Measurements from ENCODE around the gene IL25. TPM values are rescaled to one million over a fixed set of nuclear protein-coding genes. Genes with fewer than 3 reads are reported as not detected.
"Not testable (repeated sequence)": the region's sequence is repeated elsewhere in the genome, so short reads cannot be mapped to it uniquely, and the experiment has no call there.

The IL25 gene
- total RNA-seq, 1 experiment from 2014 or later, result not detected

DNA sequence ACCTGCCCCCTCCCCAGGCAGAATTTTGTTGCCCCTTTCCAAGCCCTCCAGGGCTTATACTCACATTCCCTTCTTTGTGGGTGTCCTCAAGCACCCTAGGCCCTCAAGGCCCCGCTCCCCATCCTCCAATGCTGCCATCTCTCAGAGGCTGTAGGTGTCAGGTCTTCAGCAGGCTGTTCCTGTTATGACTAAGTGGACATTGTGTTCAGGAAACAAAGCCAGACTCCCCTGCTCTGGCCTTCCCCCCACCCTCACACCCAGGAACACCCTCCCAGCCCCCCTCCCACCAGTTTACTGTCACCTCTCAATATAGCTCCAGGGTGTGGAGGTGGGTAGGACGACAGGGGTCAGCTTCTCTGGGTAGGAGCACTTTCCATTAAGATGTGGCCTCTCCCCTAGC, 36.9 kb downstream of the IL25 start:
- no peak for DNase-seq (ENCODE audit: low read depth)

DNA sequence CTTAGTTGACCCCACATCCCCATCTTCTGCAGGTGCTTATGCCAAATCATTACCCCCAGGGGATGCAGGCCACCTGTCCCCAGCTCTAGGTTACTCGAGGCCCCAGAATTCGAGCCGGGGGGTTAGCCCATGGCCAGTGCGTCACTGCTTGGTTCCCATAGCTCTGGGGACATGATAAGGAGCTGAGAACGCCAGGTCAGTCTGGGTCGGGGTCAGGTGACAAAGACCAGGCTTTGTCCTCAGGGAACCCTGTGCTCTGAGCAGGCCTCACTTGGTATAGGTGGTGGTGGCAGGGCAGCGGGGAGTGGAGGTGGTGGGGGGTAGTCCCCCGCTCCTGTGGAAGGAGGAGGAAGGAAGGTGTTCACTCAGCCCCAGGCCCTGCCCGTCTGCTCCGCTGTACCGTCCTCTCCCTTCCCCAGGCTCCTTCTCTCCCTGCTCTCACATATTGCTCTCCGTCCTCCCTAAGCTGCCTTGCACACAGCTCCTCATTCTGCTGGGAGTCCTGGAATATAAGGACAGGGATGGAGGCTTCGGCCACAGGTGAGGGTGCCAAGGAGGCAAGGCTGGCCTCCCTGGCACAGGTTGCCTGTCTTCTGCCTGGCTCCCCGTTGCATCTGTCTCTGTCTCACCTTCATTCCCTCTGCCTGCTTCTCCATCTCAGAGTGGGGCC, 37.5 kb downstream of the IL25 start:
- no peak for DNase-seq (ENCODE audit: low read depth)

DNA sequence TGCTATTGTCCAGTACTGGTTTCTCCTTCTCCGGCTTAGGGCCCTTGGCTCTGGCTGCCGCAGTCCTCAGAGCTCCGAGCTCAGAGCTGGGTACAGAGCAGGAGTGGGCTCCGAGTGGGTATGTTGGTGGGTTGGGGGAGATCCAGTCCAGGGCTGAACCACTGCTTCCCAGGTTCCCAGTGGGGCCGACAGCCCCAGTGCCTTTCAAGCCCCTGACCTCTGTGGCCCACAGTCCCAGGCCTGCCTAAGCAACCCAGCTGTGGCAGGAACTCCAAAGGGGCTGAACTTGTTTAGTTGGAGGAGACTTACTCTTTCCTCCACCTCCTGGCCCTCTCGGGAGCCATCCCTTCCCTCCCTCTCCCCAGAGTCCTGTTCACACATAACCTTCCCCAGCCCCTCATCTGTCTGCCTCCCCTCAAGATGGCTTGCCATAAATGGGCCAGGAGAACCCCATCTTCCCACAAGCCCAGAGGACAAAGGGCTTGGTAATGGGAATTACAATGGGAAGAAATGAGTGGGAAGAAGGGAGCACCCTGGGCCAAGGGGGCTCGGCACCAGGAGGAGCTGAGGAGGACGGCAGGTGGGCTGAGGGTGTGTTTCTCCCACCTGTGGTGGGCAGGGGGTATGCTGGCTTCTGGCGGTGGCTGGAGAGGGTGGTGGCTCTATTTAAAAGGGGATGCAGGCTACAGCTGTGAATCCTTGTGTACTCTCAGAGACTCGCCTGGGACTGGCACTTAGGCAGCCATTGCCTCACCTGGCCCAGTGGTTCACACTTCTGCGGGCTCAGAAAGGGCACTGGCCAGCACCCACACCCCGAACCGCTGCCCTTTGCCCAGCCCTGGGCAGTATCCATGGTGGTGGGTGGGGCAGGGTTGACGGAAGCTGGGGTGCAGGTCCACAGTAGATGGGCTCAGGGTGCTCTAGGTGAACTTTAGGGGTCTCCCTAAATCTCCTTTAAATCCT, 39.2 kb downstream of the IL25 start:
- DNase-seq (ENCODE audit: low read depth), result no peak

DNA sequence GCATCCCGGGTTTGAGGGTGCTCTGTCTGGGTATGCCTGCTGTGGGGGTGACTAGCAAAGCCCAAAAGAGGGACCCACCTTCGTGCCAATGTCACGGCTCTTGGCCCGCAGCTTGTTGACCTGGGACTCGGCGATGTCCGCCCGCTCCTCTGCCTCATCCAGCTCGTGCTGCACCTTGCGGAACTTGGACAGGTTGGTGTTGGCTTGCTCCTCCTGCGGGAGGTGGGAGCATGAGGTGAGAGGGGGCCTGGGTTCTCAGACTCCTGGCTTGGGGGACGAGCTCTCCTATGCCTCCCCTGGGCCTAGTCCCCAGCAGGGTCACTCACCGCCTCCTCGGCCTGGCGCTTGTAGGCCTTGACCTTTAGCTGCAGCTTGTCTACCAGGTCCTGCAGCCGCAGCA, 41.1 kb downstream of the IL25 start:
- DNase-seq (ENCODE audit: low read depth), result no peak

DNA sequence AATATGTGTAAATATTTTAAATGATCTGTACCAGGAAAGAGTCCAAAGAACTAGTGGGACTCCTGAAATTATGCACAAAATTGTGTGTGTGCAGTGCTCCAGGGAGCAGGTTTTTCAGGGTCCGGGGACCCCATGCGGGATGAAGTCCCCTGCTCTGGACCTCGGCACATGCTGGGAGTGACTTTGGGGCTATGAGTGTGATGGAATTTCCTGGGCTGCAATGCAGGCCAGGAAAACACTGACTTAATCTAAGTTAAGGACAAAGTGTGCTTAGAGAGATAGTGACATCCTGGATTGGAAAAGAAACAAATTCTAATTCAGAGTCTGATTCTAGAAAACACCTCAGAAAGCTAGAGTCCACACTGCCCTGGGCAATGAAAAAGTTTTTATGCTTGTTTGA, 41.6 kb downstream of the IL25 start:
- no peak for DNase-seq (ENCODE audit: low read depth)

DNA sequence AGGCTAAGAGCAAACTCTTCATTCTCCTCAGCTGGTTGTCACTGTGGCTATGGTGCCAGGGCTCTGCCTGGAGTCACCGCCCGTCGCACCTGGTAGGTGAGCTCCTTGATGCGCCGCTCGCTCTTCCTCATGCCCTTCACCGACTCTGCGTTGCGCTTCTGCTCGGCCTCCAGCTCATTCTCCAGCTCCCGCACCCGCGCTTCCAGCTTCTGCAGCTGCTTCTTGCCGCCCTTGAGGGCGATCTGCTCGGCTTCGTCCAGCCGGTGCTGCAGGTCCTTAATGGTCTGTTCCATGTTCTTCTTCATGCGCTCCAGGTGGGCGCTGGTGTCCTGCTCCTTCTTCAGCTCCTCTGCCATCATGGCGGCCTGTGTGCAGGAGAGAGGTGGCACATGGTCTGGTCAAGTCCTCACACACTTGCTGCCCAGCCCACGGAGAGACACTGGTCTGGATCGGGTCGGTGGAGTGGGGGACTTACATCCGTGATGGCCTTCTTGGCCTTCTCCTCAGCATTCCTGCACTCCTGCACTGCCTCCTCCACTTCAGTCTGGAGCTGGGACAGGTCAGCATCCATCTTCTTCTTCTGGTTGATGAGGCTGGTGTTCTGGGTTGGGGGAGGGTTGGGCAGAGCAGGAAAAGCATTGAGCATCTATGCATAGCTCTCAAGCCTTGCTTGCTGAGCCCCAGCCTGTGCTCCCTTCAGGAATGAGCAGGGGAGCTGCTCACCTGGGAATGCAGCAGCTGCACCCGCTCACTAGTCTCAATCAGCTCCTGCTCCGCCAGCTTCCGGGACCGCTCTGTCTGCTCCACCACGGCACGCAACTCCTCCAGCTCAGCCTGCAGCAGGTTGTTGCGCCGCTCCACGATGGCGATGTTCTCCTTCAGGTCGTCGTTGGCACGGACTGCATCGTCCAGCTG, 42.6 kb downstream of the IL25 start:
- no peak for DNase-seq (ENCODE audit: low read depth)

DNA sequence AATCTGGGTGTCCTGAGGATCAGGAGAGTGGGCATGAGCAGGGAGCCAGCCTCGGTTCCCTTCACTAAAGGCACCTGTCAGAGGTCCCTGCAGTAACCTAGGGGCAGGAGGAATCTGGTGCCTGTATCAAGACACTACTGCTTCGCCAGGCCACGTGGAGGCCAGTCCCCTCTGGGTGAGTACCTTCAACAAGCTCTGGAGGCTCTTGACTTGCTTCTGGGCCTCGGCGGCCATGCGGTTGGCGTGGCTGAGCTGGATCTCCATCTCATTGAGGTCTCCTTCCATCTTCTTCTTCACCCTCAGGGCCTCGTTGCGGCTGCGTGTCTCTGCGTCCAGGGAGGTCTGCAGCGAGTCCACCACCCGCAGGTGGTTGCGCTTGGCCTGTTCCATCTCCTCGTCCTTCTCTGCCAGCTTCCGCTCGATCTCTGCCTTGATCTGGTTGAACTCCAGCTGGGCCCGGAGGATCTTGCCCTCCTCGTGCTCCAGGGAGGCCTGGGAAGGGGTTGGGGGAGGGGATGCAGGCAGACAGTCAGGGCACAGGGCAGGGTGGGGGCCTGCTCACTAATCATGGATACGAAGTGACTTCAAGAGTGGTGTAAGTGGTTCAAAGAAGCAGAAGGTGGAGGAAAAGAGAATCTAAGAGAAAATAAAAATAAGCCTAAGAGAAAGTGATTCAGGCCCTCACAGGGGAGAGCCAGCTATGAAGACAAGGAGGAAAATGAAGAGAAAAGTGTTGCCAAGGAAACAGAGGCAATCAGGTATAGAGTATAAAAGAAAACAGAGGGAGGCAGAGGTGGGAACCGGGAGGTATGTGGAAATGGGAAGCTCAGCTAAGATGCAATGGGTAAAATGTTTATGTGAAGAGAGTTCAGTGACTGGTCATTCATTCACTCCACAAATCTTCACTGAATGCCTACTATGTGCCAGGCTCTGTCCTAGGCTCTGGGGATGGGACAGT, 43.5 kb downstream of the IL25 start:
- DNase-seq (ENCODE audit: low read depth), result no peak

DNA sequence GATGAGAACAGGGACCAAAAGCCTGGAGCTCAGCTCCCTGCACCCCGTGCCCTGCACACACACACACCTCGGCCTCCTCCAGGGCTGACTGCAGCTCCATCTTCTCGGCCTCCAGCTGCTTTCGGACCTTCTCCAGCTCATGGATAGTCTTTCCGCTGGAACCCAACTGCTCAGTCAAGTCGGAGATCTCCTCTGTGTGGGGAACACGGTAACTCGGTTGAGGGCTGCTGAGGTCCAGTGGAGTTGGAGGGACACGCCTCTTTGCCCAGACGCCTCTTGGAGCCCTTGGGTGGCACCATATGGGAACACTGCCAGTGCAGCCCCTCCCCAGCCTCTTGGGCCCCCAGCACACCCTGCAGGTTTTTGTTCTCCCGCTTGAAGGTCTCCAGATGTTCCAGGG, 44.2 kb downstream of the IL25 start:
- DNase-seq (ENCODE audit: low read depth), result no peak

DNA sequence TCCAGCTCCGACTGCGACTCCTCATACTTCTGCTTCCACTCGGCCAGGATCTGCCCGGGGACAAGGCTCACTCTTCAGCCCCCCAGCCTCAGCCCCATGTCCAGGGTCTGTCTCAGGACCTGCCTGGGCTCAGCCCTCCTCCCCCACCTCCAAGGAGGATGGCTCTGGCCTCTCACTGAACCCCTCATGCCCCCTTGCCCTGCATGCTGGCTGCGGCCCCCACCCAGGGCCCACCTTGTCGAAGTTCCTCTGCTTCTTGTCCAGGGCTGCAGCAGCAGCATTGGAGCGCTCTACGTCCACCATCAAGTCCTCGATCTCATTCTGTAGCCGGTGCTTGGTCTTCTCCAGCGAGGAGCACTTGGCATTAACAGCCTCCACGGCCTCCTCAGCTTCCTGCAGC, 44.7 kb downstream of the IL25 start:
- not testable (repeated sequence) for DNase-seq (ENCODE audit: low read depth)

DNA sequence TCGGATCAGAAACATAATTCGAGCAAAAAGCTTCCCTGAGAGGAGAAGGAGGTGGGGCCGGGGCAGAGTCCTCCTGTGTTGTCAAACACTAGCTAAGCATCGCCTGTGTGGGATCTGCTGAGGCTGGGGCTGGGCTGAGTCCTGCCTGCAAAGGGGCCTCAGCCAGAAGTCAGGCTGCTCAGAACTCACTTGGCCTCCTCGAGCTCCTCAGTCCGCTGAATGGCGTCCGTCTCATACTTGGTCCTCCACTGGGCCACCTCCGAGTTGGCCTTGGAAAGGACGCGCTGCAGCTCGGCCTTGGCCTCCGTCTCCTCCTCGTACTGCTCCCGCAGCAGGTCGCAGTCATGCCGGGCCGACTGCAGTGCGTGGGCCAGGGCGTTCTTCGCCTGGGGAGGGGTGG, 45.4 kb downstream of the IL25 start:
- DNase-seq (ENCODE audit: low read depth), result no peak

DNA sequence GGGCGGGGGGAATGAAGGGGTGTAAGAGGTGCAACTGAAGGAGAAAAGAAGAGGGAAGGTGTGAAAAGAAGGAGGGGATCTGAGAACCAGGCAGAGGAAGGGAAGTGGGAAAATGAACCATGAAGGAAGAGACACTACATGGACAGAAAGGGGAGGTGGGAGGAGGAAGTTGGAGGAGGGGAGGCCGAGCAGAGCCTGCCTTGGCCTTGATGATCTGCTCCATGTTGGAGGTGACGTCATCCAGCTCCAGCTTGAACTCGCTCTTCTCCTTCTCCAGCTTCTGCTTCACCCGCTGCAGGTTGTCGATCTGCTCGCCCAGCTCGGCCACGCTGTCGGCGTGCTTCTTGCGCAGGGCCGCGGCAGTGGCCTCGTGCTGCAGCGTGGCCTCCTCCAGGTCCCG, 47.0 kb downstream of the IL25 start:
- not testable (repeated sequence) for DNase-seq (ENCODE audit: low read depth)

DNA sequence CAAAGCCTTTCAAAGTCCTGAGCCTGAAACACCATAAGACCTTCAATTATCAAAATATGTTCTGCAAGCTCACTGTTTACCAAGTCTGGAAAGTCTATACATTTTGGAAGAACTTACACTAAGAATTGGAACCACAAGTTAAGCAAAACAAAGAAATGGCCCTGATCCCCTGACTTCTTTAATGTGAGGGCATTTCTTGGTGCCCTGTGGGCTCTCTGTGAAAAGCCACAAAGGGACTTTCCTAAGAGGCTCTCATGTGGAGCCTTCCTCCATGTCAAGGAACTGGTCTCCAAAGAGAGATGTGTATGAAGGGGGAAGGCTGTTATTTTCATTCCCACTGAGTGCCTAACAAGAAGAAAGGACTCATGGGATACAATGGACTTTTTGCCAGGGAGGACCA, 49.0 kb downstream of the IL25 start:
- DNase-seq (ENCODE audit: low read depth), result no peak

DNA sequence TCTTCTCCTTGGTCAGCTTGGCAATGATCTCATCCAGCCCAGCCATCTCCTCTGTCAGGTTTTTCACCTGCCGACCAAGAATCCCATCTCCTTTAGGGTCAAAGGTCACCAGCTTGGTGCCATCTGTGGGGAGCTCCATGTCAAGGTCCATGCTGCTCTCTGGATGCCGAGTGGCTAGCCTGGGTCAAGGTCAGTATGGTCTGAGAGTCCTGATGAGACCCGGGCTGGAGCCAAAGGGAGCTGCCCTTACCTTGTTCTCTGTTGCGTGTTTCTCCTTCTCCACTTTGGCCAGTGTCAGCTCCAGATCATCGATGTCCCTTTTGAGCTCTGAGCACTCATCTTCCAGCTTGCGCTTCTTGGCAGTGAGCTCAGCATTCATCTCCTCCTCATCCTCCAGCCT, 51.0 kb downstream of the IL25 start:
- no peak for DNase-seq (ENCODE audit: low read depth)

DNA sequence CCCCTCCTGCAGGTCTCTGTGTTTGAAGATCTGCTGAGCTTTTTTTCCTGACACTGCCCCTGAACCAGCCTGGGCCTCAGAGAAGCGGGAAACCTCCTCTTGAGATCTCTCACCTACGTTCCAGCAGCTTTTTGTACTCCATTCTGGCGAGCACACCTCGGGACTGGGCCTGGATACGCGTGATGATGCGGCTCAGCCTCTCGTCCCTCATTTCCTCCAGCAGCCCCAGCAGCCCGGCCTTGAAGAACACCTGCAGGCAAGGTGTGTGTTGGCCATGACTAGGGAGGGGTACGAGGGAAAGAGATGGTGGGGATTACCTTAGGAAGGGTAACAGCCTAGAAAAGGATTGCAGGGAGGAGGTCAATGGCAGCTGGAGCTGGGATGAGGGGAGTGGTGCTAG, 52.6 kb downstream of the IL25 start:
- no peak for DNase-seq (ENCODE audit: low read depth)

DNA sequence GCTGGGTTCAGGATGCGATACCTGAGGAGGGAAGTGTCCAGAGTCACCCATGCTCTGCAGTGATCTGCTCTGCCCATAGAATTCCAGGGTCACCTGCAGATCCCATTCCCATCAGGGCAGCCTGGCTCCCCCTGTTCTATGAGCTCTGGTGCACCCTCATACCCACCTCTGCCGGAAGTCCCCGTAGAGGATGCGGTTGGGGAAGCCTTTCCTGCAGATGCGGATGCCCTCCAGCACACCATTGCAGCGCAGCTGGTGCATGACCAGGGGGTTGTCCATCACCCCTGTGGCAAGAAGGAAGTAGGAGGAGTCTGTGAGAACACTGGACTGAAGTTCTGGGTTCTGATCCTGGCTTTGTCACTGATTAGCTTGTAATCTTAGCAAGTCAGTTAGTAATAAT, 53.2 kb downstream of the IL25 start:
- DNase-seq (ENCODE audit: low read depth), result not testable (repeated sequence)

Other genes with a start within 250 kb of the IL25 start
- 2.4 and 3.4 TPM in 2 replicates for gene SLC7A8, start 189.1 kb upstream of the IL25 start, total RNA-seq (2014; rRNA removed)
- gene RNF212B, start 134.9 kb upstream of the IL25 start, total RNA-seq (2014; rRNA removed), result not detected in 2 replicates
- 5.7 and 7.1 TPM in 2 replicates for gene HOMEZ, start 86.7 kb upstream of the IL25 start, total RNA-seq (2014; rRNA removed)
- gene PPP1R3E, start 70.0 kb upstream of the IL25 start, total RNA-seq (2014; rRNA removed), result 2.9 and 5.0 TPM in 2 replicates
- 17.3 and 20.4 TPM in 2 replicates for gene BCL2L2, start 66.0 kb upstream of the IL25 start, total RNA-seq (2014; rRNA removed)
- gene PABPN1, start 51.4 kb upstream of the IL25 start, total RNA-seq (2014; rRNA removed), result 86.7 and 92.7 TPM in 2 replicates
- gene SLC22A17, start 19.9 kb upstream of the IL25 start, total RNA-seq (2014; rRNA removed), result 13.5 and 16.0 TPM in 2 replicates
- gene EFS, start 7.6 kb upstream of the IL25 start, total RNA-seq (2014; rRNA removed), result not detected in 2 replicates
- gene CMTM5, start 4.2 kb downstream of the IL25 start, total RNA-seq (2014; rRNA removed), result not detected in 2 replicates
- not detected in 2 replicates for gene MYH6, start 35.5 kb downstream of the IL25 start, total RNA-seq (2014; rRNA removed)
- gene MYH7, start 62.9 kb downstream of the IL25 start, total RNA-seq (2014; rRNA removed), result 0.06 and 0.17 TPM in 2 replicates
- 37.1 and 41.3 TPM in 2 replicates for gene NGDN, start 96.9 kb downstream of the IL25 start, total RNA-seq (2014; rRNA removed)
- gene ZFHX2, start 179.0 kb downstream of the IL25 start, total RNA-seq (2014; rRNA removed), result 0.29 and 0.32 TPM in 2 replicates
- 17.4 and 25.6 TPM in 2 replicates for gene THTPA, start 183.5 kb downstream of the IL25 start, total RNA-seq (2014; rRNA removed)
- gene AP1G2, start 195.0 kb downstream of the IL25 start, total RNA-seq (2014; rRNA removed), result 9.2 and 11.7 TPM in 2 replicates
- not detected in 2 replicates for gene JPH4, start 206.0 kb downstream of the IL25 start, total RNA-seq (2014; rRNA removed)